HT1080 (cell line): Measurements from ENCODE around the gene GTPBP1. TPM values are rescaled to one million over a fixed set of nuclear protein-coding genes. Genes with fewer than 3 reads are reported as not detected.

Experiments
- DNase-seq: peaks from one replicate; pipeline ENCODE4 v3.0.0-alpha.2; 2015; ENCODE audit warnings: low read depth
- polyA plus RNA-seq, 2 experiments: library from polyadenylated mRNA; depleted of rRNA; stranded (reverse); fragments of >200 nt; gene quantifications; 2 replicates each; pipeline ENCODE4 v1.2.3, GENCODE V29; 2015
- total RNA-seq: library from RNA; depleted of rRNA; stranded (reverse); fragments of >200 nt; shearing (Covaris generic); gene quantifications from 2 replicates; pipeline ENCODE4 v1.2.3, GENCODE V29; 2014; rRNA removed

Gene GTPBP1
- total RNA-seq, result 24.8 and 28.8 TPM in 2 replicates
- 26.9 and 31.2 TPM in 2 replicates for polyA plus RNA-seq (2015; cell fraction: cytosol; rRNA removed)
- polyA plus RNA-seq (2015; cell fraction: nucleus; rRNA removed), result 67.7 and 79.0 TPM in 2 replicates

- DNase-seq, result peak; percentile 100
Measured at GRCh38 chr22:38705235-38706100, at the start of gene GTPBP1. Gene GTPBP1, plus strand, starts transcription at chr22:38705944. Its CDS starts 12 bp downstream, at chr22:38705956.

GRCh38 chr22:38656256-38657044 is 49.3 kb upstream of the GTPBP1 start, which contains the start of the genes CBY1 and FAM227A:
Gene CBY1, plus strand, starts transcription at chr22:38656638. Its CDS starts 11,417 bp downstream, at chr22:38668055.
Gene FAM227A, minus strand, starts transcription at chr22:38656392. Its CDS starts 6,224 bp downstream, at chr22:38650168.
- DNase-seq, result peak; percentile 77

DNA sequence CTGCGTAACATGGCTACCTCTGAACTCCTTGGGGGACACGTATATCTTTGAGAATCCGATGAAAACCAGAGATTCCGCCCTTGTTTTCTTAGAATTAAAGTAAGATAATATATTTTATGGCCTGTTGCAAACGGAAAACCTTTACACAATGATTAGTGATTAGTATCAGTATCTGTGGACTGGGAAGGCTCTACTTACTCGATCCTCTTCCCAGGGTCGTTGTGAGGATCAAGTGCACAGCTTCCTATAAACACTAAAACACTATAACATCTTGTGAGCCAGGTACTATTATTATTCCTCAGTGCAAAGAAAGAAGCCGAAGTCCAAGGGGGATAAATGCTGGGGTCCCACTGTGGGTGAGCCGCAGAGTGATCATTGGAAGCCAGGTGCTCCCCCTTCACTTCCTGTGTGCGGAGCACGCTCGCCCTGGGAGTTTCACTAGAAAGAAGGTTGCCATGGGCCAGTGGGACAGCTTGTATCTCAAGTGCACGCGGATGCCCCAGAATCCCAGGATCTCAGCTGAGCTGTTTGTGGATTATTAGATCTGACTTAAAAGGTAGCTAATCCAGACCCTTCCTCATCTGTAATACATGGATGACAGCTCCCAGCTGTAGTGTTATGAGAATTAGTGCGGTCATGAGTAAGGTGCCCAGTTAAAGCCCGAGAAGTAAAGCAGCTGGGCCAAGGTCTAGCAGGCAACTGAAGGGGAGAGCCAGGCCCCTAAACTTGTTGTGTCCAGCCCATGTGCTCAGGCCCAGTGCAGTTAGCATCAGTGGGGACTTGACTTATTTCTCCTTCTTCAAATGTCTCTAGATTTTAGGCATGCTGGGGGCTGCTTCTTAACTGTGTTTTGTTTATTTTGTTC is 48.5 kb upstream of the GTPBP1 start:
- DNase-seq, result no peak

GRCh38 chr22:38674888-38675287 is 30.9 kb upstream of the GTPBP1 start:
- no peak for DNase-seq

DNA sequence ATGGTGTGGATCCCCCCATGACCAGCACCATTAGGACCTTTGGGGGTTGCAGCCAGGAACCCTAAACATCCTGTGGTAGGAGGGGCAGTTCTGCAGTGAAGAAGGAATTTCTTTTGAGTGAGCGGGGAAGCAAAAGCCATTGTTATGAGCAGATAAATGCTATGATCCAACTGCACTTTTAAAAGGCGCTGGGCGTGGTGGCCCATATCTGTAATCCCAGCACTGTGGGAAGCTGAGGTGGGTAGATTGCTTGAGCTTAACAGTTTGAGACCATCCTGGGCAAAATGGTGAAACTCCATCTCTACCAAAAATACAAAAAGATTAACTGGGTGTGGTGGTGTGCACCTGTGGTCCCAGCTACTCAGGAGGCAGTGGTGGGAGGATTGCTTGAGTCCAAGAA is 29.9 kb upstream of the GTPBP1 start:
- DNase-seq, result no peak

DNA sequence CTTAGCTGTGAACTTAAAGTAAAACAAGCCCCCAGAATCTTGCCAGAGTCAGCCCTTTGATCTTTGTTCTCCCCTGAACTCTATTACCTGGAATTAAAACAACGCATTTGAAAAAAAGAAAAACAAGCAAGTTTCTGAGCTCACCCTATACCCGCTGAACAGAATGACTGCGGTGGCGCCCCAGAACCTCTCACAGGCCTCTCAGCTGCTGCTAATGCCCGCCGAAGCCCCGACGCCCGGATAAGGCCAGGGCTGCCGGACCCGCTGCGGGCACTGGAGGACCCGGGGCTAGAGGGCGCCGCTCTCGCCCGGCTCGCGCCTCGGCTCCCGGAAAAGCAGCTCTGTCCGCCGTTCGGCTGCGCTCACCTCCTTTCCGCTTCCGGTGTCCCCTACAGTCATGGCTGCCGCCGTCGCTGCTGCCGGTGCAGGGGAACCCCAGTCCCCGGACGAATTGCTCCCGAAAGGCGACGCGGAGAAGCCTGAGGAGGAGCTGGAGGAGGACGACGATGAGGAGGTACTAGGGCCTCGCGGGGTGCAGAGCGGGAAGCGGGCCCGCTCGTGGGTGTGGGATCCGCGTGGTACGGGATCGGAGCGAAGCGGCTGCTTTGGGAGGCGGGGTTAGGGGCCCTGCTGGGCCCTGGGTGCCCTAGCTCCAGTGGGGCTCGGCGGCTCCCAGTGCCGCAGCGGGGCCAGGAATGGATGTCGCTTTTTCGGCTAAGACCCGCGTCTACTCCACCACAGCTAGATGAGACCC is 24.0 kb upstream of the GTPBP1 start, which contains the start of gene TOMM22:
TSS of gene TOMM22 (plus strand) at position 376 of the 754 bp plus-strand sequence. CDS start at position 398, 22 bp downstream.
- DNase-seq, result peak; percentile 86

DNA sequence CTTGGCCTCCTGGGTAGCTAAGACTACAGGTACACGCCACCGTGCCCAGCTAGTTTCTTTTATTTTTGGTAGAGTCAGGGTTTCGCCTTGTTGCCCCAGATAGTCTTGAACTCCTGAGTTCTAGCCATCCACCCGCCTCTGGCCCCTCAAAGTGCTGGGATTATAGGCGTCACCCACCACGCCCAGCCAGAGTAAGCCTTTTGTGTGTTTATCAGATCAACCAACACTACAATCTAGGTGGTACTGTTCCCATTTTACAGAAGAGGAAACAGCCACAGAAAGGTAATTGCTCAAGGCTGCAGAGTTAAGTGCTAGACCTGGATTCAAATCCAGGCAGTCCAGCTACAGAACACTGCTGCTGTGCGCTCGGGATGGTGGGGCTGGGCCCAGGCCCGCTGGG is 20.8 kb upstream of the GTPBP1 start:
- no peak for DNase-seq

DNA sequence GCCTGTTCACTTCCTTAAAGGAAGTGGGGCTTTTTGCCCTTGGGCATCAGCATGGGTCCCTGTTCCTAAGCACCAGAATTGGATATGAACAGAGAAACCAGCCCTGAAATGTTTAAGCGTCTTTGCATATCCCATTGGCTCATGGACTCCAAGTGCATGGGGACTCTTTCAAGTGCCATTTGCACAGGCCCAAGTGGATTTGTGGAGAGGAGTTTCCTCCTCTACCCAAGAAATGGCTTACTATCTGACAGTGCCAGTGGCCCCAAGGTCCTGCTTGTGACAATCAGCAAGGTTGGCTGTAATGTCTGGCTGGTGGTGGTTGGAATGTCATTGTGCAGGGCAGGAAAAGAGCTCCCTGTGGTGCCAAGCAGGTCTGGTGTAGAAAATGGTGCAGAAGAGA is 20.0 kb upstream of the GTPBP1 start:
- no peak for DNase-seq

DNA sequence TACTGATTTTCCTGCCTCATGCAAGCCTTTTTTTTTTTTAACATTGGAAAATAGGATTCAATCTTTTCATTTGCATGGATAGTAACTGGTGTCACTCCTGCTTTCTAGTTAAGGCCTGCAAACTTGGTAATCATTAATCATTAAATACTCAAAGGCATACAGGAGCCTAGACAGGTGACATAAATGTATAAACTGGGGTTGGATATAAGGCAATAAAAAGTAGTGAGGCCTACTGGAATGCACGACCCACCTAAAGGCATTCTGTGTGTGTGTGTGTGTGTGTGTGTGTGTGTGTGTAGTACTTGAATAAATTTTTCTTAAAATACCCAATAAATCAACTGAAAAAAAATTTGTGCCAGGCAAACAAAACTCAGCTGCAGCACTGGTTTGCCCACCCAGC is 16.1 kb upstream of the GTPBP1 start:
- no peak for DNase-seq

DNA sequence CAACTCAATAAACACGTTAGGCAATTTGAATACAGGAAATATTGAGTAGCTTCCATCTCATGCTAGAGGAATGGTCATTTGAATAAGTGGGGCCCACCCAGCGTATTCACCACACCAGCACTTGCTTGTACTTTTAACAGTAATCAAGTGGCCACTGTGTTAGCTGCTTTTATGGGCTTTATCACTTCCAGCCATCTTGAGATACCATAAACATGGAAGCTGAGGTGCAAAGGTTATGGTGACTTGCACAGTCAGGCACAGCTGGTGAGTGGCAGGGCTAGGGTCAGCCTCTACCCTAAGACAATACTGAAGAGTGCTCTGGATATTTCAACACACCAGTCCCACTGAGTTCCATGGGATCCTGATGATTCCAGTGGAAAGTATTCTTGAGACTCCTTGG is 11.7 kb upstream of the GTPBP1 start:
- DNase-seq, result no peak

- DNase-seq, result no peak
Measured at GRCh38 chr22:38694940-38695339, 10.8 kb upstream of the GTPBP1 start.

- DNase-seq, result peak; percentile 90
Measured at GRCh38 chr22:38696606-38697424, 8.9 kb upstream of the GTPBP1 start.

DNA sequence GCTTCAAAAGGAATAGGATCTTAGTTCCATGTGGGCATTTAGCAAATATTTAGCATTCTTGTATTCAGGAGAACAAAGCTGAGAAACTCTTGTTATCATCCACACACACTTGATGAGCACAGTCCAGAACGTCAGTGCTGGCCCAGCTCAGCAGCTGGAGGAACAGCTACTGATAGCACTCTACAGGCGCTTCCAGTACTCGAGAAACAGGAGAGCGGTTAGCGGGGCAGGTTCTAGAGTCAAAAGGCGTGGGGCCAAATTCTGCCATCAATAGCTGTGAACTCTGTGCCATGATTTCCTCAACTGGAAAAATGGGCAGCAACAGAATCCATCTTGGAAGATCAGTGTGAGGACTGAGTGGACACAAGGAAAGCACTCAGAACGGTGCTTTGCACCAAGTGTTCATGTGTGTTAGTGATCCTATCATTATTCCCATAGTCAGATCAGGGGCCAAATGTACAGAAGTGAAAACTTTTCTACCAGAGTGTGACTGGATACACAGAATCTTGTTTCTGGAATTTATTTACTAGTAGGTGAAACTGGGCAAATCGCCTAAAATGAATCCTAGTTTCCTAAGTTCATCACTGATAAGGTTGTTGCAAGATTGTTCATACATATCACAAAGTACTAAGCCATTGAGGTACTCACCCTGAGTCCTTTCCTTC is 8.2 kb upstream of the GTPBP1 start:
- no peak for DNase-seq

DNA sequence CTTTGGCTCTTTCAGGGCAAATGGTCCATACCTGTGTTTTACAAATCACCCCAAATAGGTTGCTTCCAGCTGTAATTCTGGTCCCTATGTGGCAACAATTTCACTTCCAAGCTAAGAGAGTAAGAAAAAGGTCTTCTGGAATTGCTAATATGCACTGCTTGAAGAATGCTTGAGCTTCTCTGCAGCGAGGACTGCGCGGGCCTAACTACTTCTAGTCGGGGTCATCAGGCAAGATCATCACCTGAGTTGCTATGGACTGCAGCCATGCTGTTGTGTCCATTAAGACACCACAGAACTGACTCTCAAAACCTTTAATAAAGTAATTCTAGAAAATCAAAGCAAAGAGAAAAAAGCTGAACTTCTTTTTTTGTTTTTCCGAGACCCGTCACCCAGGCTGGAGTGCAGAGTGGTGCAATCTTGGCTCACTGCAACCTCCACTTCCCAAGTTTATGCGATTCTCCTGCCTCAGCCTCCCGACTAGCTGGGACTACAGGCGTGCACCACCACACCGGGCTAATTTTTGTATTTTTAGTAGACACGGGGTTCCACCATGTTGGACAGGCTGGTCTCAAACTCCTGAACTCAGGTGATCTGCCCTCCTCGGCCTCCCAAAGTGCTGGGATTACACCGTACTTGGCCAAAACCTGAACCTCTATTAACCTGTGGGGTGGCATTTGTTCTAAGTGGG is 7.2 kb upstream of the GTPBP1 start:
- DNase-seq, result no peak

DNA sequence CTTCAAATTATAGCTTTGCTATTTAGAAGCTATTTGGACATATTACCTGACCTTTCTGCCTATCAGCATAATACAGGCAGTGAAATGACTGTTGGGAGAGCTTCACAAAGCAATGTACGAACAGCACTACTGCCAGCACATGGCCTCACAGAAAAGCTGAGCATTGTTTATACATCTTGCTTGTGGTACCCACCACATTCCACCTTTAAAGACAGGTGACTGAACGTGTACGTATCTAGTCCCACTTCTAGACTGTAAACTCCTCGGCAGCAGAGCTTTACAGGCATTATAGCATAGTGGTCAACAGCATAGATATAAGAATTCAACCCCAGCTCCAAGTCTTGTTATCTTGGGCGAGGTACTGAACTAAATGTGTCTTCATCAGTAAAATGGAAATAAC is 6.6 kb upstream of the GTPBP1 start:
- no peak for DNase-seq

GRCh38 chr22:38699784-38700183 is 6.0 kb upstream of the GTPBP1 start:
- peak; percentile 33 for DNase-seq

- no peak for DNase-seq
Measured at GRCh38 chr22:38700270-38700788, 5.4 kb upstream of the GTPBP1 start.
